ENCODE measurements around the gene SLC16A10. TPM values are rescaled to one million over a fixed set of nuclear protein-coding genes. Genes with fewer than 3 reads are reported as not detected.
"Not testable (repeated sequence)": the region's sequence is repeated elsewhere in the genome, so short reads cannot be mapped to it uniquely, and the experiment has no call there.

SLC16A10 gene
- total and polyA plus RNA-seq, 7 donors: under 0.01 to 1.2 (median 0.83) TPM

DNA sequence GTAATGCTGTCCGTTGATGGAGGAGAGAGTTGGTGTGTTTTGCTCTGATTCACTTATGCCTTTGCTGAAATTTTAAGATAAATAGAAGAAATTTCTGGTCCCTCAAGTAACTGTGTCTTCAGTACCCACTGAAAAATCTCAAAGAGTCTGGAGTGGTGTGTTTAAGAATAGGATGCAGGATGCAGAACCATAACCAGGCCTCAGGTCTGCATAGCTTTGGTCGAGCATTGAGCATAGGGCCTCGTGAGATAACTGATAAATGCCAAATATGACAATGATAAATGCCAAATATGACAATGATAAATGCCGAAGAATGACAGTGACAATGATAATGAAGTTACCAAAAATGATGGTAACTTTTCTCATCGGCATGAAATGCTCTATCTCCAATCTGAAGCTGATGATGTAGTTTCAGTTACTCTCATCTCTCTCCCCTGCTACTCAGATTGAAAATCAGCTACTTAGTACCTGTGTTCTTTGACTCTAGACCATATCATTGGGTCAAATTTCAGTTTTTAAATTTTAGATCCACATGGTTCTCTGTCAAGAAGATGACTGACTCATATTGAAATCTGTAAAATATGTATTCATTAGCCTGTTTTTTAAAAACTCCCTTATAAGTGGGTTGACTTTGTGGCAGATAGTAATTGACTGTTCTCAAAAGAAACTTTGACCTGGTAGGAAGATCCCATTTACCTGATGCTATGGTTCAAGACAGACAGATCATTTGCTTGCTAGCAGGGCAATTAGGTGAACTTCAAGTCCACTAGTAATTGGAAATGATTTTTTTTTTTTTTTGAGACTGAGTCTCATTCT lies 96.6 kb downstream of the SLC16A10 start:
- TF ChIP-seq, protein P1, sequence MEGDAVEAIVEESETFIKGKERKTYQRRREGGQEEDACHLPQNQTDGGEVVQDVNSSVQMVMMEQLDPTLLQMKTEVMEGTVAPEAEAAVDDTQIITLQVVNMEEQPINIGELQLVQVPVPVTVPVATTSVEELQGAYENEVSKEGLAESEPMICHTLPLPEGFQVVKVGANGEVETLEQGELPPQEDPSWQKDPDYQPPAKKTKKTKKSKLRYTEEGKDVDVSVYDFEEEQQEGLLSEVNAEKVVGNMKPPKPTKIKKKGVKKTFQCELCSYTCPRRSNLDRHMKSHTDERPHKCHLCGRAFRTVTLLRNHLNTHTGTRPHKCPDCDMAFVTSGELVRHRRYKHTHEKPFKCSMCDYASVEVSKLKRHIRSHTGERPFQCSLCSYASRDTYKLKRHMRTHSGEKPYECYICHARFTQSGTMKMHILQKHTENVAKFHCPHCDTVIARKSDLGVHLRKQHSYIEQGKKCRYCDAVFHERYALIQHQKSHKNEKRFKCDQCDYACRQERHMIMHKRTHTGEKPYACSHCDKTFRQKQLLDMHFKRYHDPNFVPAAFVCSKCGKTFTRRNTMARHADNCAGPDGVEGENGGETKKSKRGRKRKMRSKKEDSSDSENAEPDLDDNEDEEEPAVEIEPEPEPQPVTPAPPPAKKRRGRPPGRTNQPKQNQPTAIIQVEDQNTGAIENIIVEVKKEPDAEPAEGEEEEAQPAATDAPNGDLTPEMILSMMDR (IDR thresholded peaks at IDR 0.05): no peak
- no peak for TF ChIP-seq EP300 (IDR thresholded peaks at IDR 0.05)
- TF ChIP-seq POLR2AphosphoS5 (IDR thresholded peaks at IDR 0.05): no peak
- TF ChIP-seq POLR2A (IDR thresholded peaks at IDR 0.05): no peak
- Histone ChIP-seq H3K27ac (no peak overlapping the region), H3K9me3 (no peaks in the 10 kb centered on the region), H3K4me3 (no peak overlapping the region), H3K36me3 (no peaks in the 10 kb centered on the region), H3K27me3 (no peaks in the 10 kb centered on the region), H3K4me1 (no peaks in the 10 kb centered on the region)
- 74% methylated on average over 5 of the region's 5 CpGs for WGBS, 2 donors
- intact Hi-C loops (cut with DNase I): no loop called here
- DNase-seq: no peak

DNA sequence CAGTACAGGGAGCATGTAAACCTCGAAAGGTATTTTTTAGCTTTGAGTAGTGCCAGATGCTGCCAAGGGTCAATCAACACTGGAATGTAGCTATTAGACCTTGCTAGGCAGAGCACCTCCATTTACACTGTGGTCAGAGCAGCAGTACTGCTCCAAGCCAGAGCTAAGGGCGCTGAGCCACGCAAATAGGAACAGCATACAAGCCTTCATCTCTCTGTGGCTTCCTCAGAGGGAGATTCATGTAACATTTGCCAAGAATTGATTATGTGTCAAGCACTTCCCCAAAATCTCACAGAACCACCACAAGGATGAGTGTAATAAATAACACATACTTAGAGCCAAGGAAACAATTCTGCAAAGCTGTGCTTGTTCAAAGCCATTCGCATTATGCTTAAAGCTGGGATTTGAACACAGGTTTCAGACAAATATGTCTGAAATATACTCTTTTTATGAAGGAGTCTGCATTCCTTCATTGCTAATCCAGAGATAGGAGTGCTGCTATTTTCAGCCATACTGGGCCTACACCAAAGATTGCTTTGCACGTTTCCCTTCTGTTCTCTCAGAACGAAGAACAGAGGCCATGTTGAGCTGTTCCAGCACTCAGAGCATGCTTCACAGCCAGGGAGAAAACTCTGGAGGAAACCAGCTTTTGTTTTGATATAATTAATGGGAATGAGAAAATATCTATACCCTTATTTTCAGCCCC lies 97.7 kb downstream of the SLC16A10 start:
- Histone ChIP-seq H3K9me3 (no peaks in the 10 kb centered on the region), H3K27me3 (no peaks in the 10 kb centered on the region), H3K36me3 (no peaks in the 10 kb centered on the region), H3K4me3 (no peak overlapping the region), H3K4me1 (no peaks in the 10 kb centered on the region), H3K27ac (no peak overlapping the region)
- 88 to 93% methylated on average over 6 of the region's 6 CpGs for WGBS, 2 donors
- TF ChIP-seq EP300 (IDR thresholded peaks at IDR 0.05): no peak
- TF ChIP-seq POLR2AphosphoS5 (IDR thresholded peaks at IDR 0.05): no peak
- TF ChIP-seq, protein P1 (IDR thresholded peaks at IDR 0.05): no peak
- no peak for TF ChIP-seq POLR2A (IDR thresholded peaks at IDR 0.05)
- DNase-seq: no peak
- intact Hi-C loops (cut with DNase I): no loop called here

DNA sequence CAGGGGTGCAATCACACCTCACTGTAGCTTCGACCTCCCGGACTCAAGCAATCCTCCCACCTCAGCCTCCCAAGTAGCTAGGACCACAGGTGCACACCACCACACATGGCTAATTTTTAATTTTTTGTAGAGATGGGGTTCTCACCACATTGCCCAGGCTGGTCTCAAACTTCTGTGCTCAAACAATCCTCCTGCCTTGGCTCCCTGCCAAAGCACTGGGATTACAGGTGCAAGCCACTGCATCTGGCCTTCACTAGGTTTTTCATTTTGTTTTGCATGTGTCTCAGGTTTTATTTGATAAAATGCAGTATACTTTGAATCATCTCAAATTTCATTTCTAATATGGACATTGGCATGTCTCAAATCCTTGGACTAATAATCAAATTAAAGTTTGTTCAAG lies 98.7 kb downstream of the SLC16A10 start:
- Histone ChIP-seq H3K27me3 (no peaks in the 10 kb centered on the region), H3K36me3 (no peaks in the 10 kb centered on the region), H3K4me1 (no peaks in the 10 kb centered on the region), H3K4me3 (no peak overlapping the region), H3K9me3 (no peaks in the 10 kb centered on the region), H3K27ac (no peak overlapping the region)
- no peak for TF ChIP-seq POLR2A (IDR thresholded peaks at IDR 0.05)
- TF ChIP-seq EP300 (IDR thresholded peaks at IDR 0.05): no peak
- TF ChIP-seq, protein P1 (IDR thresholded peaks at IDR 0.05): no peak
- TF ChIP-seq POLR2AphosphoS5 (IDR thresholded peaks at IDR 0.05): no peak
- DNase-seq: no peak
- intact Hi-C loops (cut with DNase I): no loop called here
- 96 to 99% methylated on average over 2 of the region's 2 CpGs for WGBS, 2 donors

DNA sequence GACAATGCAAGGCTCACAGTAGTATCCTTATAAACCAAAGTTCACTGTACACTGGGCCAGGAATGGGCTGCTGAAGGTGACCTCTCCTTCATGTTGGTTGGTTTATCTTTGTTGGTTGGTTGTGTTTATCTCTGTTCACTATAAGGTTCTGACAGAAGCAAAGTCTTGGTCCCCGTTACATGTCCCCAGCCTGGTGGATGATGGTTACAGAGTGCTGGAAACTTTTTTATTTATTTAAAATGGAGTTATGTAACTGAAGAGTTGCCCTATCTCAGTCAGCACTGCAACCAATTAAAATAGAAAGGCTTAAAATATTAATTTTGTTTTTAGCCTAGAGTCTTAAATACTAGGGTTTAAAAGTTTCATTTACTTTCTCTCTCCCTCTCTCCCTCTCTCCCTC lies 100.6 kb downstream of the SLC16A10 start:
- H3K4me3 ChIP-seq: no peak overlapping the region
- no peaks in the 10 kb centered on the region for H3K9me3 ChIP-seq
- intact Hi-C loops (cut with DNase I): no loop called here
- H3K27me3 ChIP-seq: no peaks in the 10 kb centered on the region
- 88 to 94% methylated on average over 1 of the region's 1 CpG for WGBS, 2 donors
- DNase-seq: no peak
- H3K4me1 ChIP-seq: no peaks in the 10 kb centered on the region
- TF ChIP-seq, protein P1 (IDR thresholded peaks at IDR 0.05): no peak
- TF ChIP-seq POLR2A (IDR thresholded peaks at IDR 0.05) (no peak), EP300 (IDR thresholded peaks at IDR 0.05) (no peak), POLR2AphosphoS5 (IDR thresholded peaks at IDR 0.05) (no peak)
- H3K27ac ChIP-seq: no peak overlapping the region
- H3K36me3 ChIP-seq: no peaks in the 10 kb centered on the region

DNA sequence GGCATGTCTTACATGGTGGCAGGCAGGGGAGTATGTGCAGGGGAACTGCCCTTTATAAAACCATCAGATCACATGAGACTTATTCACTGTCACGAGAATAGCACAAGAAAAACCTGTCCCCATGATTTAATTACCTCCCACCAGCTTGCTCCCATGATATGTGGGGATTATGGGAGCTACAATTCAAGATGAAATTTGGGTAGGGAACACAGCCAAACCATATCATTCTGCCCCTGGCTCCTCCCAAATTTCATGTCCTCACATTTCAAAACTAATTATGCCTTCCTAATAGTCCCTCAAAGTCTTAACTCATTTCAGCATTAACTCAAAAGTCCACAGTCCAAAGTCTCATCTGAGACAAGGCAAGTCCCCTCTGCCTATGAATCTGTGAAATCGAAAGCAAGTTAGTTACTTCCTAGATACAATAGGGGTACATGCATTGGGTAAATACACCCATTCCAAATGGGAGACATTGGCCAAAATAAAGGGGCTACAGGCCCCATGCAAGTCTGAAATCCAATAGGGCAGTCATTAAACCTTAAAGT lies 102.4 kb downstream of the SLC16A10 start:
- not testable (repeated sequence) for H3K9me3 ChIP-seq, H3K27ac ChIP-seq, H3K4me1 ChIP-seq, H3K36me3 ChIP-seq, DNase-seq, H3K4me3 ChIP-seq, H3K27me3 ChIP-seq
- WGBS, 2 donors: 83 to 85% methylated on average over 2 of the region's 2 CpGs
- intact Hi-C loops (cut with DNase I): loop anchor here (10.0 kb wide), 1 partner anchor 665 kb away; no protein-coding TSS in a partner anchor

Measured in sigmoid colon (tissue), 7 donors.